Measurements from ENCODE around the gene CPM.
"Not testable (repeated sequence)": the region's sequence is repeated elsewhere in the genome, so short reads cannot be mapped to it uniquely, and the experiment has no call there.

The CPM gene

DNA sequence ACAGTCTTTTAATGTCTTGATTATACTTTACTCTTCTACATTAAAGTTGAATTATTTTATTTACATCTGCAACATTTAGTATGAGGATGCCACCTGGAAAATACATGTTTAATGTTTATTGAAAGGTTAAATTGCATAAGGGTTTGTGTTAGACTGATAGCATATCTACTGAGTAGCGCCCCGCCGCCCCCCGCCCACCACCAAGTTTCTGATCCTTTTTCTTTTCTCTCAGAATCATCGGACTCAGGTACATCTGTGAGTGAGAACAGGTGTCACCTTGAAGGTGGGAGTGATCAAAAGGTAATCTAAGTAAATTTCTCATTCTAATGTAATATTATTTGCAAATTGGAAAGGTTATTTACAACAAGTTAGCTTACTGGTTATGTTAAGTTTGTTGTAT is 108.8 kb downstream of the CPM start:
- DNase-seq = no peak

DNA sequence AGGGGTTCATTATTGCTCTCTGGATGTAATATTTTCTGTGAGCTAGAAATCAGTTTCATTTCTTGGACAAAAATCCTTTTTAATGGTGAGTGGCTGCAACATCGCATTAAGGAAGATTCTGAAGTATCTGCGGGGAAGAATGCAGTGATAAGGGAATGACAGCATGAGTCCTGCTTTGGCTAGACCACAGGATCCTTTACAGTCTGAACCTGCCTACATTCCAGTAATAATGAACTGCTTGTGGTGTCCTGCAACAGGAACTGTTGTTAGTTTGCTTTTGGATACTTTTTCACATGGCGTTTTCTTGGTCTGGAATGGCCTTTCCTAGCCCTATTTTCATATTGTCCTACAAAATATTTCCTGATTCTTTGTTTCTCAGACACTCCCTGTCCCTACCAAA is 109.3 kb downstream of the CPM start:
- no peak for DNase-seq

DNA sequence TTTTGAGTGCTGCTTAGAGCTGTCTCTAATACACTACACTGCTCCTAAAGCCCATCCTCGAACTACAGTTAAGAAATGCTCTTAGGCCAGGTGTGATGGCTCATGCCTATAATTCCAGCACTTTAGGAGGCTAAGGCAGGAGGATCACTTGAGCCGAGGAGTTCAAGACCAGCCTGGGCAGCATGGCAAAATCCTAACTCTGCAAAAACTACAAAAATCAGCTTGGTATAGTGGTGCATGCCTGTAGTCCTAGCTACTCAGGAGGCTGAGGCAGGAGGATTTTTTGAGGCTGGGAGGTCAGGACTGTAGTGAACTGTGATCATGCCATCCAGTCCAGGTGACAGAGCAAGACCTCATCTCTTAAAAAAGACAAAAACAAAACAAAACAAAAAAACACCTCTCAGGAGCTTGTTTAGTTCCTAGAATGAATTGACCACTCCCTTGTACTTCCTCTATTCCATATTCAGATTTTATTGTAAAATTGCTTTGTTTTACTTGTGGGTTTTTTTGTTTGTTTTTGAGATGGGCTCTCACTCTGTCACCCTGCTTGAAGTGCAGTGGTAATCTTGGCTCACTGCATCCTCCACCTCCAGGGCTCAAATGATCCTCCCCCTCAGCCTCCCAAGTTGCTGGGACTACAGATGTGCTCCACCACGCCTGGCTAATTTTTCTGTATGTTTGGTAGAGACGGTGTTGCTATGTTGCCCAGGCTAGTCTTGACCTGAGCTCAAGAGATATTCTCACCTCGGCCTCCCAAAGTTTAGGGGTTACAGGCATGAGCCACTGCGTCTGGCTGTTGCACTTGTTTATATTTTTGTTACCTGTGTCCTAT is 111.4 kb downstream of the CPM start:
- no peak for DNase-seq

DNA sequence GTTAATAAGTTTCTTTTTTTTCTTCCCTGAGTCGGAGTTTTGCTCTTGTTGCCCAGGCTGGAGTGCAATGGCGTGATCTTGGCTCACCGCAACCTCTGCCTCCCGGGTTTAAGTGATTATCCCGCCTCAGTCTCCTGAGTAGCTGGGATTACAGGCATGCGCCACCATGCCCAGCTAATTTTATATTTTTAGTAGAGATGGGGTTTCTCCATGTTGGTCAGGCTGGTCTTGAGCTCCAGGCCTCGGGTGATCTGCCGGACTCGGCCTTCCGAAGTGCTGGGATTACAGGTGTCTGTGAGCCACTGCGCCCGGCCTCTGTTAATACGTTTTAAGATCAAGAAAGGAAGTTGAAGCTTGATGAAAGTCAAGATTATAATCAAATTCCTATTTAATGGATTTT is 113.5 kb downstream of the CPM start:
- DNase-seq = not testable (repeated sequence)

DNA sequence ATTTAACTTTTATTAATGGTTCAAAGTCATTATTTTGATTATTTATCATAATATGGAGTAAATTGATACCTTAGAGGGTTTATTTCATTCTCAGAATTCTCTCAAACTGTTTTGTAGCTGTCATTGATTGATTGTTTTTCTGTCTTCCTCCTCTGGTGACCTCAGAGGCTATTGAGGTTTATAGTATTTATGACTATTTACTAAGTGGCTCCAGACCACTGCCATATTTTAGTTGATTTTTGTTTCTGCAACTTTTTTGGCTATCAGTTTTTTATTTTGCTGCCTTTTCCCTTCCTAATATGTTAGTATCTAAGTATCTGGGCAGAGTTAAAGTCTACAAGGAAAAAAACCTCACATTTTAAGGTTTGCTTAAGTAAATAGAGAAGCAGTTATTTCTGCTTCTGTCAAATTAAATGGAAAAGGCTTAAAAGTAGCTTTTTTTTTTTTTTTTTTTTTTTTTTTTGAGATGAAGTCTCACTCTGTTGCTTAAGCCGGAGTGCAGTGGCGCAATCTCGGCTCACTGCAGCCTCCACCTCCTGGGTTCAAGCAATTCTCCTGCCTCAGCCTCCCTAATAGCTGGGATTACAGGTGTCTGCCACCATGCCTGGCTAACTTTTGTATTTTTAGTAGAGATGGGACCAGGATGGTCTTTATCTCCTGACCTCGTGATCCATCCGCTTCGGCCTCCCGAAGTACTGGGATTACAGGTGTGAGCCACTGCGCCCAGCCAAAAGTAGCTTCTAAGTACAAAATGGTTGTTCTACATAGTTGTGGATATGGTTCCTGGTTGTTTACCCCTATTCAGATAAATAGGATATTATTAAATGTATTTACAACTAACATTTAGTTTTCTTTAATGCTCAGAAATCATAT is 116.8 kb downstream of the CPM start:
- DNase-seq = no peak

DNA sequence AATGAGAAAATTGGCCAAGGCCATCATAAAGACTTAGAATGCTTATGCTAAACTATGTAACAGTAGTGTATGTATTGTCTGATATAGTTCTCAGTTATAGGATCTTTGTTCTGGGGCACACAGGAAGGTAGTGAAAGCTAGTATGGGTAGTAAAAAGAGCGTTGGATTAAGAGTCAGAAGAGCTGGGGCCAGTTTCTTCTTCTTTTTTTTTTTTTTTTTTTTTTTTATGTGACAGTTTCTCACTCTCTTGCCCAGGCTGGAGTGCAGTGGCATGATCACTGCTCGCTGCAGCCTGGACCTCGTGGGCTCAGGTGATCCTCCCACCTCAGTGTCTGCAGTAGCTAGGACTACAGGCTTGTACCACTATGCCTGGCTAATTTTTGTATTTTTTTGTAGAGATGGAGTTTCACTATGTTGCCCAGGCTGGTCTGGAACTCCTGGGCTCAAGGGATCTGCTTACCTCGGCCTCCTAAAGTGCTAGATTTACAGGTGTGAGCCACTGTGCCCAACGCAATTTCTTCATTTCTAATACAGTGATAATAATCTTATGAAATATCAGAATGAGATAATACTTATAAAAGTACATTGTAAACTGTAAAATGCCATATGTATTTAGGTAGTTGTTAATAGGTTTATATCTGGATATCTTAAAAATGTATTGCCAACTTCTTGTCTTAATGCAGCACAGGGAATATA is 117.6 kb downstream of the CPM start:
- no peak for DNase-seq

DNA sequence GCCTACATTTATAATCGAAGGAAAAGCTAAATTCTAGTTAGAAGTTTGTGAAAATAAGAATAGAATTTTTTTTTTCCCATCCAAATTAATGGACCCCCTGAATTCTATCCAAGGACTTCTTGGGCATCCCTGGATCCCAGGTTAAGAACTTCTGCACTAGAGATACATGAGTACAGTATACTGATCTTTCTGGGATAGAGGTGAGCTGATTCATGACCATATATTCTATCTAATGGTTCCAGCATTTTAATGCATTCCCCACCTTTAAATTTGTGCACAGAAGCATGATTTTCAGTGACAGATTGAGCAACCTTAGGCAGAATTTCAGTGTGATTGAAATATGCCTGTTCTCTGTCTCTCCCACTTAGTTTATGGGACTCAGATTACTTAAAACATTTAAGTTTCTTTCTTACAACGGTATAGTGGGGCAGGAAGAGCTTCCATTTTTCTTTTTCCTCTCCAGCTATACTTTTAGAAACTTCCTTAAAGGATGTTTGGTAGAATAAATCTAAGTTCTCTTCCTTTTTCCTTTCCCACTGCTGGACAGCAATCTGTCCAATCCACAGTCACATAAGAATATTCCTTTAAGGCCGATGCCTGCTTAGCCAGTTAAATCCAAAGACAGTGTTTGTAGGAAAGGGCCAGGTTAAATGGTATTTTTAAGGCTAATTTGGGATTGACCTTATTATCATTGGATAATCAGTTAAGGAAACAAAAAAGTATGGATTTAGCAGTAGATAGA is 118.3 kb downstream of the CPM start:
- DNase-seq = no peak

DNA sequence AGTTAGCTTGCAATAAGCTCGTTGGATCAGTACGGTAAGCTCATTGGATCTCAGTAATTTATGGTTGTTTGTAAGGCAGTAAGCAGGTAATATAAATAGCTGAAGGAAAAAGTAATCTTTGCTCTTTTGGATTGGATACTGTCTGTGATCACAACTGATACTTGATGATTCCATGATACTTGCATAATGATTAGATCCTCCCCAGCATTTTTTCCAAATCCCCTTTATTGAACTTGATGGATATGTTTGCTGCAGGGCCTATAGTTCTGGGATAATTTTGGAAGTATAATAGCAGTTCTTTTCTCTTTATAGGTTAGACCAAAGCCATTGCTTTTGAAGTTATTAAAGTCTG is 119.8 kb downstream of the CPM start:
- DNase-seq = no peak

DNA sequence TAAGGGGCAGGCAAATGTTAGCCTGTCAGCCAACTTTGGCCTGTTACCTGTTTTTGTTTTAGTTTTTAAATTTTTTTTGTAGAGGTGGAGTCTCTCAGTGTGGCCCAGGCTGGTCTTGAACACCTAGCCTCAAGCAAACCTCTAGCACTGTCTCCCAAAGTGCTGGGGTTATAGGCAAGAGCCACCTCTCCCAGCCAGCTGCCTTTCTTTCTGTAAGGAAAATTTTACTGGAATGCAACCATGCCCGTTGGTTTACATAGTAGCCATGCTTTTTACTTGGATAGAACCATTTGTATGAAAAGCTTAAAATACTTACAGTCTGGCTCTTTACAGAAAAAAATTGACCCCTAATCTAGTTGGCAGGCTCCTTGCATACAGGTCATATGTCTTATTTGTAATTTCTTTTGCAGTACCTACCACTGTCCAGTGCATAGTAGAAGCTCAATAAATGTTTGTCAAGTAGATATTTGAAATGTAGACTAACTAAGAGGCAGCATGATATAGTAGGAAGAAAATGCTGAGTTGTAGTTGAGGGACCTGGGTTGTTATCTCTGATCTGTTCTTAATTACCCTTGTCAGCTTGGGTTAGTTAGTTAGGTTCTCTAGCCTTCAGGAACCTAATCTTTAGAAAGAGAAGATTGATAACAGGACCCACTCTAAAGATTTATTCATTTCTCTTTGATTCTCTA is 120.3 kb downstream of the CPM start:
- DNase-seq = no peak

DNA sequence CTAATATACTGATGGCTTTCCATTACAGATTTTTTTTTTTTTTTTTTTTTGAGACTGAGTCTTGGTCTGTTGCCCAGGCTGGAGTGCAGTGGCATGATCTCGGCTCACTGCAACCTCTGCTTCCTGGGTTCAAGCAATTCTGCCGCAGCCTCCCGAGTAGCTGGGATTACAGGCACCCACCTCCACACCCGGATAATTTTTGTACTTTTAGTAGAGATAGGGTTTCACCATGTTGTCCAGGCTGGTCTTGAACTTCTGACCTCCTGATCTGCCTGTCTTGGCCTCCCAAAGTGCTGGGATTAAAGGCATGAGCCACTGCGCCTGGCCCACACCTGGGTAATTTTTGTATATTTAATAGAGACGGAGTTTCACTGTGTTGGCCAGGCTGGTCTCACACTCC is 121.4 kb downstream of the CPM start:
- not testable (repeated sequence) for DNase-seq

DNA sequence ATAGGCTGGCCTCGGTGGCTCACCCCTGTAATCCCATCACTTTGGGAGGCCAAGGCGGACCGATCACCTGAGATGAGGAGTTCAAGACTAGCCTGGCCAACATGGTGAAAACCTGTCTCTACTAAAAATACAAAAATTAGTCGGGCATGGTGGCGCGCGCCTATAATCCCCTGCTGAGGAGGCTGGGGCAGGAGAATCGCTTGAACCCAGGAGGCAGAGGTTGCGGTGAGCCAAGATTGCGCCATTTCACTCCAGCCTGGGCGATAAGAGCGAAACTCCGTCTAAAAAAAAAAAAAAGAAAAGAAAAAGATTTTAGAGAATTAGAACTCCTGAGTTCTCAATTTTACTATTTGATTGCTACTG is 123.0 kb downstream of the CPM start:
- not testable (repeated sequence) for DNase-seq

DNA sequence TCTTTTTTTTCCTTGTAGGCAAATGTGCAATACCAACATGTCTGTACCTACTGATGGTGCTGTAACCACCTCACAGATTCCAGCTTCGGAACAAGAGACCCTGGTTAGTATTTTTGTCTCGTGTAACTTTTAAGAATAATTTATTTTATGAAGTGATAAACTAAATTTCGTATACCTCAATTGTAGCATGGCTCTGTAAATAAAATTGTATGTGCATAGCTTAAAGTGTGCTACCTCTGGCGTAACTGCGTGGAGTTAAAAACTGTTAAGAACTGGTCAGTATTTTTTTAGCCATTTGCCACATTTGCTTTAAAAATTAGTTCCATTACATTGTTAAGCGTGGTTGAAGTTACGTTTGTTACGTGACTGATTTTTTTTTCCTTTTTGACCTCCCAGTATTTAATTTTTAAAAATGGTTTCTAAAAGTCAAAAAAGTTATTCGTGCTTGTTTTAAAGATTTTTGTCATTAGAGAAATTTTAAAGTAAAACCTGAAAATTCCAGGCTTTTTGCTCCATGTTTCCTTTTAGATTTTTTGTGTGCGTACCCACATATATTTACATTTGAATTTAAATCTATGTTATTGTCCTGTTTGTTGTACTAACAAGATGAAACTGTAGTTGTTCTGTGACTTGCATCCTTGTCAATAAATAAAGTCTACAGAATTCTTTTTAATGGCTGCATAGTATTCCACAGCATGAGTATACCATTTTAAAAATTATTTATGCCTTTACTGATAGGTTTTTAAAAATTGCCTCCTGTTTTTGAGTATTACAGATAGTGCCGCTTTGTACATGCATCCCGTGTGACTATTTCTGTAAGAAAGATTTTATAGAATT is 123.6 kb downstream of the CPM start:
- no peak for DNase-seq

DNA sequence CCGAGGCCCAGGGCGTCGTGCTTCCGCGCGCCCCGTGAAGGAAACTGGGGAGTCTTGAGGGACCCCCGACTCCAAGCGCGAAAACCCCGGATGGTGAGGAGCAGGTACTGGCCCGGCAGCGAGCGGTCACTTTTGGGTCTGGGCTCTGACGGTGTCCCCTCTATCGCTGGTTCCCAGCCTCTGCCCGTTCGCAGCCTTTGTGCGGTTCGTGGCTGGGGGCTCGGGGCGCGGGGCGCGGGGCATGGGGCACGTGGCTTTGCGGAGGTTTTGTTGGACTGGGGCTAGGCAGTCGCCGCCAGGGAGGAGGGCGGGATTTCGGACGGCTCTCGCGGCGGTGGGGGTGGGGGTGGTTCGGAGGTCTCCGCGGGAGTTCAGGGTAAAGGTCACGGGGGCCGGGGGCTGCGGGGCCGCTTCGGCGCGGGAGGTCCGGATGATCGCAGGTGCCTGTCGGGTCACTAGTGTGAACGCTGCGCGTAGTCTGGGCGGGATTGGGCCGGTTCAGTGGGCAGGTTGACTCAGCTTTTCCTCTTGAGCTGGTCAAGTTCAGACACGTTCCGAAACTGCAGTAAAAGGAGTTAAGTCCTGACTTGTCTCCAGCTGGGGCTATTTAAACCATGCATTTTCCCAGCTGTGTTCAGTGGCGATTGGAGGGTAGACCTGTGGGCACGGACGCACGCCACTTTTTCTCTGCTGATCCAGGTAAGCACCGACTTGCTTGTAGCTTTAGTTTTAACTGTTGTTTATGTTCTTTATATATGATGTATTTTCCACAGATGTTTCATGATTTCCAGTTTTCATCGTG is 124.4 kb downstream of the CPM start:
- peak; percentile 31 for DNase-seq

DNA sequence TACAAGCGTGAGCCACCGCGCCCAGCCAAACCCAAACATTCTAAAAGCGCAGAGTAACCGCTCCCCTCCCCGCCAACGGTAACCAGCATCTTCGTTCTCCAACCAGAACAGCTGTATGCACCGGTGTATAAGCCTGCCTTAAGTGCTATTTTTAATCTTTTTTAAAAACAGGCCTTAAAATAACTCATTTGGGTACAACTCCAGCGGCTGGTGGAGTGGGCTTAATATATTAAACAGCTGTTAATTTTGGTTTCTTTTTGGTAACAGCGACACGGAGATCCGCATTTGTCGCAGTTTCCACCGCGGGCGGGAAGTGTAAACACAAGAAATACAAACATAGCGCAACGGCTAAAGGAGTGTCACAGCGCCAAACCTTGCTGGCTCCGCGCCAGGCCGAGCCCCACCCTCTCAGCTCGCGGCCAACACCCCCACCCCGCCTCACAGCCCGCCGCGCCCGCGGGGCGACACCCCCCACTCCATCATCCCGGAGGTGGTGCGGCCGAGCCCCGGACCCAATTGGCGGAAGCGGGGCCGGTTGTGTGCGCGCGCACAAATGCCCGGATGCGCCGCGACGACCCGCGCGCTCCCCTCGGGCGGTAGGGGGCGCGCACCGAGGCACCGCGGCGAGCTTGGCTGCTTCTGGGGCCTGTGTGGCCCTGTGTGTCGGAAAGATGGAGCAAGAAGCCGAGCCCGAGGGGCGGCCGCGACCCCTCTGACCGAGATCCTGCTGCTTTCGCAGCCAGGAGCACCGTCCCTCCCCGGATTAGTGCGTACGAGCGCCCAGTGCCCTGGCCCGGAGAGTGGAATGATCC is 125.2 kb downstream of the CPM start, which contains the start of gene MDM2:
MDM2 (plus strand) TSS at position 602 of the 812 bp plus-strand sequence. CDS start 301 bp downstream, outside the sequence.
- peak; percentile 67 for DNase-seq

DNA sequence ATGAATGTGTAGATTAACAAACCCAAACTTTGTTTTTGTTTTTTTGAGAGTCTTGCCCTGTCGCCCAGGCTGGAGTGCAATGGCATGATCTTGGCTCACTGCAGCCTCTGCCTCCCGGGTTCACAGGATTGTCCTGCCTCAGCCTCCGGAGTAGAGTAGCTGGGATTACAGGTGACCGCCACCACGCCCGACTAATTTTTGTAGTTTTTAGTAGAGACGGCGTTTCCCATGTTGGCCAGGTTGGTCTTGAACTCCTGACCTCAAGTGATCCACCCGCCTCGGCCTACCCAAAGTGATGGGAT is 125.7 kb downstream of the CPM start:
- DNase-seq = not testable (repeated sequence)

DNA sequence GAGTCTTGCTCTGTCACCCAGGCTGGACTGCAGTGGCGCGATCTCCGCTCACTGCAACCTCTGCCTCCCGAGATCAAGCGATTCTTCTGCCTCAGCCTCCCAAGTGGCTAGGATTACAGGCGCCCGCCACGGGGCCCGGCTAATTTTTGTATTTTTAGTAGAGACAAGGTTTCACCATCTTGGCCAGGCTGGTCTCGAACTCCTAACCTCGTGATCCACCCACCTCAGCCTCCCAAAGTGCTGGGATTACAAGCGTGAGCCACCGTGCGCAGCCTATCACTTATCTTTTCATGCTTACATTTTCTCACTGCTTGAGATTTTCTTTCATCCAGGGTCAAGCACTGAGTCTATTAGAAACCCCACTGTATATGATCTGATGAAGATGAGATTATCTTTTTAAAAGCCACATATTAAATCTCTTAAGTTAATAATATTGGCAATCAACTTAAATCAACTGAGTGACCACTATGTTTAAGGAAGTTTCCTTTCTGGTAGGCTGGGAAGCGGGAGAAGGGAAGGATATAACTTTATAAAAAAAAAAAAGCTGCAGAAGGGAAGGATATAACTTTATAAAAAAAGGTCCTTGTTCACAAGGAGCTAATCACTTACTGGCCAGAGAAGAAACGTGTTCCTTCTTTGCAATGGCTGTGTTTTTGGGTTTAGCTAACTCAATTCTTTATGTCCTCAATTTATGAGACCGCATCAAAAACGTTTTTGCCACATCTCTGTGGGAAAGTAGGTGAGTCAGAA is 126.3 kb downstream of the CPM start:
- DNase-seq = no peak

DNA sequence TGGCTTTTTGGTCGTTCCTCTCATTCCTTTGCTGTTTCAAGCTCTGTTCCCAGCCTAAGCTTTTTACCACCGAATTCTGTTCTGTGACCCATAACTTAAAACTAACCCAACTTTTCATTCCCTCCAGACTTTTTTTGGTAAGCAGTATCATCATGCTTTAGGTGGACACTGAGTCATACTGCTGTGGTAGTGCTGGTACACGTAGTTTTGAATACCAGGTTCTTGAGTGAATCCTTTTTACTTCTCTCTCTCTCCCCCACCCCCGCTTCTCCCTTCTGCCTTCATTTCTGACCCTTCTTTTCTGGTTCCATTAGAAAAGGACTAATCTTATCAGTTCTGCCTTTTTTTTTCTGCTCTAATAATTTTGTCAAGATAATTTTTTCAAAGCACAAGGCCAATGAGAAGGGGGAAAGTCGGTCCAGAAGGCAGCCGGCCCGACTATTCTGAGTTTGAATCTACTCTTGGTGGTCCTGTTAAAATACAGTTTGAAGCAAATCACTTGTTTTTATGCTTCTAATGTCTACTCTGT is 127.3 kb downstream of the CPM start:
- no peak for DNase-seq
